IPS-11a (cell line): ENCODE data around the gene CUL1.

Source experiments
- H3K4me3 ChIP-seq: one replicate; pipeline ENCODE4 v1.5.1; 2013; ENCODE audit warnings: low read depth, low read length, control low read depth

Gene CUL1

GRCh38 chr7:148753224-148753623, 54.5 kb downstream of the CUL1 start:
- H3K4me3 ChIP-seq: no peak overlapping the region

GRCh38 chr7:148754912-148755311, 56.2 kb downstream of the CUL1 start:
- H3K4me3 ChIP-seq: no peak overlapping the region

DNA sequence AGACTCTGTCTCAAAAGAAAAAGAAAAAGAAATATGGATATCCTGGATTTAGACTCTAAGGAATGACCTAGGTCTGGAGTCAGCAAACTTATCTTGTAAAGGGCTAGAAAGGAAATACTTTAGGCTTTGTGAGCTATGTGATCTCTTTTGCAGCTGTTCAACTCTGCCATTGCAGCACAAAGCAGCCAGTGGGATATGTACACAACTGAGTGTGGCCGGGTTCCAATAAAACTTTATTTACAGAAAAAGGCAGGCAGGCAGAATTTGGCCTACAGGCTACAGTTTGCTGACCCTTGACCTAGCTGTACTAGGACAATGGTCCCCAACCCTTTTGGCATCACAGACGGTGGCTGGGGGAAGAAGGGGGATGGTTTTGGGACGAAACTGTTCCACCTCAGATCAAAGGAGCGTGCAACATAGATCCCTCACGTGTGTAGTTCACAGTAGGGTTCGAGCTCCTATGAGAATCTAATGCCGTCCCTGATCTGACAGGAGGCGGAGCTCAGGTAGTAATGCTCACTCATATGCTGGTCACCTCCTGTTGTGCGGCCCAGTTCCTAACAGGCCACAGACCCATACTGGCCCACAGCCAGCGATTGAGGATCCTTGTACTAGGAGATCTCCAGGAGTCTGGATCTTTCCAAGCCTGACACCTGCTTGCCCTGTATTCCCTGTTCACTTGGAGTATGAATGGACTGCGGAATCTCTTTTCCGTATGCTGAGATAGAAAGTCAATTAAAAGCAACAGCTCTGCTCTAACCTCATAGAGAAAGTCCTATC, 63.0 kb downstream of the CUL1 start:
- H3K4me3 ChIP-seq: no peak overlapping the region

DNA sequence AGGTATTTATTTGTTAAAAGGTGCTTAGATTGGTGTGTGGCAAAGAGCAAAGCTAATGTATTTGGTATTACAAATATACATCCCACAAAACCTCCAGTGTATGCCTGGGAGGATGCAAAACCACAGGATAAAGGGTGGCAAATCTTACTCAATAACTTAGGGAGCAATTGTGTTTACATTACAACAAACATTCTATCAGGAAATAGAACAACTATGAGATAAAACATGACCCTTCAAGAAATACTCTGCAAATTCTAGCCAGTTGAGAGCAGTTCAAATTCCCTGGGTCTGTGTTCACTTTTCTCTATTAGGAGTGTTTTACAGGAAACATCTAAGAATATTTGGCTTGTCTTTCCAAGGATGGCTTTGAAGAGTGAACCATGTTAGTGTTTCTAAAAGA, 64.9 kb downstream of the CUL1 start:
- no peak overlapping the region for H3K4me3 ChIP-seq

DNA sequence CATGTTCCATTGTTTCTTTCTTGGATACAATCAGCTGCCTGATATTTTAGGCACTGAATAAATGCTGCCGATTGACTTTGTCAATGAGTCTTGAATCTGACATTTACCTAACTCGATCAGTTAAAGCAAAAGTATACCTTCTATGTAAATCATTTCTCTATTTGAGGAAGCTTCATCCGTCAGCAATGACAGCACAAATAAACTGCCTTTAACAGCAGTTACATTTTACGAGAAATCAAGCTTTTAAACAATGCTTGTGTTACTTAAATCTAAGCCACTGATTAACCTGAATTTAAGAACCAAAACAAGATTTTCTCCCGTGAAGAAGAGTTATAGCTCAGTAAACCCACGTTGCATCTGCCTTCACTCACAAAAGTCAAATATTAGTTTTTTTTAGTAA, 71.3 kb downstream of the CUL1 start:
- no peak overlapping the region for H3K4me3 ChIP-seq

- H3K4me3 ChIP-seq: no peak overlapping the region
Observed at GRCh38 chr7:148772297-148773089, 73.8 kb downstream of the CUL1 start.

DNA sequence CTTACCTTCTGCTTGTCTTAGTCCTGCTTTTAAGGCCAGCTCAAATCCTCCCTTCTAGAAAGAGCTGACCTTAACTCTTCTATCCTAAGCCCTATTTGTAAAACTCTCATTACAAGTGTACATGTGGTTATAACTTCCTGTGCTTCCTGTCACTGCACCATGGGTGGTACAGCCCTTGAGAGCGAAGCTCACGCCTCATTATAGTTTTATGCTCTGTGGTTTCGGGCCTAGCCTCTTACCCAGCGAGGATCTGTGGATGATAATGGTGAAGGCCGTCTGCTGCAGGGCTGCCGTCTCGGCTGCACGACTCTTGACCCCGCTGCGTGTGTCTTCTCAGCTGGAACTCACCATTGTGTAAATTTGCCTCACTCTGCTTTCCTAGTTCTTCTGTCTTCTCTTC, 74.6 kb downstream of the CUL1 start:
- no peak overlapping the region for H3K4me3 ChIP-seq

- no peak overlapping the region for H3K4me3 ChIP-seq
Observed at GRCh38 chr7:148774471-148774870, 75.8 kb downstream of the CUL1 start.

- H3K4me3 ChIP-seq: no peak overlapping the region
Observed at GRCh38 chr7:148782757-148783456, 84.2 kb downstream of the CUL1 start.

- H3K4me3 ChIP-seq: no peak overlapping the region
Observed at GRCh38 chr7:148783801-148784527, 85.3 kb downstream of the CUL1 start.

DNA sequence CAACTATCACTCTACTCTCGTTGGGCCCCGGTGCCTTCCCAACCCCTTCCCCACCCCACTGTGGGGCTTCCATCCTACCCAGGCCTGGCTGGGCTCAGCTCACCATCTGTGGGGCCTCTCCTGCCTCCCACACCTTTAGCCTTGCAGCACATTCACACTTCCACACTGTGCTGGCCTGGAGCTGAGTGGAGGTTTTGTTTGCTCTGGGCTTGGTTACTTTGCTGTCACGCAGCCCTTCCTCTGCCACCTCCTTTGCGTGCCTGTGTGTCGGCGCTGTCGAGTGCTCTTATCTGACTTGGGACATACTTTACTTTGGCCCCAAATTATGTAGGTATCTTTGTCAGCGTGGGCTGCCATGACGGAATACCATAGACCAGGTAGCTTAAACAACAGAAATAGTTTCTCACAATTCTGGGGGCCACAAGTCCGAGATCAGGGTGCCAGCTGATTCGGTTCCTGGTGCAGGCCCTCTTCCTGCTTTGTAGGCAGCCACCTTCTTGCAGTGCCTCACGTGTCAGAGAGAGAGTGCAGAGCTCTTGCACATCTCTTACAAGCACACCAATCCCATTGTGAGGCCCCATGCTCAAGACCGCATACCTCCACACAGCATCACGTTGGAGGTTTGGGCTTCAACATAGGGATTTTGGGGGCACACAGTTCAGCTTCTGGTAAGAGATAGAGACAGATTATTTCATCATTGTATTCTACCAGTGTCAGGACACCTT, 89.0 kb downstream of the CUL1 start:
- H3K4me3 ChIP-seq: no peak overlapping the region

- H3K4me3 ChIP-seq: no peak overlapping the region
Observed at GRCh38 chr7:148789220-148789619, 90.5 kb downstream of the CUL1 start.

GRCh38 chr7:148790131-148790726, 91.5 kb downstream of the CUL1 start:
- H3K4me3 ChIP-seq: no peak overlapping the region

DNA sequence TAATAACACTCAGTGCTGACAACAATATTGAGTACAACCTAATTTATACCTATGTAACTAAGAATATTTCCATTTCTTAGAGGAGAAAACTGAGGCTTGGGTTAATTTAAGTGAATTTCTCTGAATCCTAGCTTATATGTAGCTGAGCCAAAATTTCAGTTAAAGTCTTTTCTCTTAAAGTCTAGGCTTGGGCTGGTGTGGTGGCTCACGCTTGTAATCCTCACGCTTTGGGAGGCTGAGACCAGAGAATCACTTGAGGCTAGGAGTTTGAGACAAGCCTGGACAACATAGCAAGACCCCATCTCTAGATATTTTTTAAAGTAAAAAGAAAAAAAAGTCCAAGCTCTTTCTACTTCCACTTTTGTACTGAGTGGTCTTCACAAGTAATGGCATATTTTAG, 92.1 kb downstream of the CUL1 start:
- no peak overlapping the region for H3K4me3 ChIP-seq

DNA sequence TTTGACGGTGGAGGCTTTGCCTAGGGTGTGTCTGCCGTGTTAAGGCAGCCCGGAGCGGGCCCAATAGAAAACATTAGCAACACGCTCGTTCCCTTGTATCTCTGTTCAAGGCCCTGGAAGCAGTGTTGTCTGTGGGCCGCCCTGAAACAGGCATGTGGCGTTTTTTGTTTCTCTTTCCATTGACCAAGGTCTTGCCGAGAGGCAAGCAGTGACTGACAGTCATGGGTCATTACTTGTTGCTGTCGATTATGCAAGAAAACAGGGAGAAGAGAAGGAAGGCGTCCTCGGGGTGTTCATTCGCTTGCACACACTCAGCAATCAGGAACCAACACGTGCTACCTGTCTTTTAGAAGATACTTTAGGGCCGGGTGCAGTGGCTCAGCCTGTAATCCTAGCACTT, 92.8 kb downstream of the CUL1 start:
- H3K4me3 ChIP-seq: no peak overlapping the region

DNA sequence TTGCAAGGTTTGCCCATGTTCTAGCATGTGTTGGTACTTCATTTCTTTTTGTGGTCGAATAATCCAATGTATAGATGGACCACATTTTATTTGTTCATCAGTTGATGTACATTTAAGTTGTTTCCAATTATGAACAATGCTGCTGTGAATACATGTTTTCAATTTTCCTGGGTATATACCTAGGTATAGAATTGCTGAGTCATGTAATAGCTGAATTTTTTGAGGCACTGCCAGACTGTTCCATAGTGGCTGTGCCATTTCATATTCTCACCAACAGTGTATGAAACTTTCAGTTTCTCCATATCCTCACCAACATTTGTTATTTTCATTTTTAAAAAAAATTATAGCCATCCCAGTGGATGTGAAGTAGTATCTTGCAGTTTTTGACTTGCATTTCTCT, 94.9 kb downstream of the CUL1 start:
- no peak overlapping the region for H3K4me3 ChIP-seq

- no peak overlapping the region for H3K4me3 ChIP-seq
Observed at GRCh38 chr7:148794476-148794875, 95.8 kb downstream of the CUL1 start.

GRCh38 chr7:148796841-148797240, 98.1 kb downstream of the CUL1 start:
- no peak overlapping the region for H3K4me3 ChIP-seq

DNA sequence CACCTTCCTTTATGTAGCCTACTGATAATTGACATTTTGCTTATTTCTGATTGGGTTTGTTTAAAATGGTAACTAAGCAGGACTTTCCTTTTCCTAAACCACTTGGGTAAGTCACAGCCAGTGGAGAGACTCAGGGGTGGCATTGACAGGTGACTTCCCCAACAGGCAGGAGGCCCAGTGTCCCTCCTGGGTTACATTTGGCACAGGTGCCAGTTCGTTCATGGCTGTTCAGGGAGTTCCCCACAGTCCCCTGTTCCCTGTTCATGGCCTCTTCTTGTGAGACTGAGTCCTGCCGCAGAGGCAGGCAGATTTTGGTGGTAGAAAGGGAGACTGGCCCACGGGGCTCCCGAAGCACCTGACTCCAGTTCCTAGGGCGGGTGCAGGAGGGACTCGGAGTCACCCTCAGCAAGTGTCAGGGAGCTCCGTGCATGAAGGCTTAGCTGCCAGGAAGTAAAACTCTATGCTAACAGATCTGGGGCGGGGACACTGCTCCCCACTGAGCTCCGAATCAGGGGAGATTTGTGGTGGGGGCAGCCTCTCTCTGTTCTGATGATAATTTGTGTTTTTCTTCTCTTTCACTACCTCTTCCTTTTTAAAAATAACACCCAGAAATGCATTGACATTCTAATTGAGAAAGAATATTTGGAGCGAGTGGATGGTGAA, 101.3 kb downstream of the CUL1 start:
- no peak overlapping the region for H3K4me3 ChIP-seq

DNA sequence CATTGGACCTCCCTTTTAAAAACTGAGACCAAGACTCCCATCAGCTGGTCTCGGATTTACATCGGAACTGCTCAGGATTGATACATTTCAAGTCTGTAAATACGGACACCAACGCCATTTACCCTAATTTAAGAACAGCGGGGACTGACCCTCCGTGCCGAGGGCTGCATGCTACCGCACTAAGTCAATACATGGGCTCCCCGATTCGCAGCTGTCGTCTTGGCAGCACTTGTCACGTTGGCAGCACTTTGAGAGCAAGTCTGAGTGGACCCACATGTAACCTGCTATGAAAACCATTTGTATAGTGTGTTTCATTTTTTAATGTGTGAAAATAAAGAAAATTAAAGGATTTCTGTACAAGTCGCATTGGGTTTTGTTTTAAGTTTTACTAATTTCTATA, 102.0 kb downstream of the CUL1 start:
- H3K4me3 ChIP-seq: no peak overlapping the region
